Central memory CD8-positive, alpha-beta T cell (primary cell): Measurements from ENCODE around the gene GEMIN5.
A peak's percentile ranks its signal among the peaks of the same experiment; 100 is the strongest.
"Not testable (repeated sequence)": the region's sequence is repeated elsewhere in the genome, so short reads cannot be mapped to it uniquely, and the experiment has no call there.

ENCODE experiments used
- ATAC-seq: fragments of 150-1000 bp; cut with Tn5 transposase; replicated peaks from 2 replicates; pipeline ENCODE4 v1.10.0; 2022; ENCODE audit warnings: mild to moderate bottlenecking, moderate FRiP score, moderate number of reproducible peaks; ENCODE audit not compliant: poor library complexity, severe bottlenecking; ENCODE audit errors: extremely low read depth
- DNase-seq, 2 donors: peaks; one replicate each; pipeline ENCODE4 v3.0.0; 2021; ENCODE audit warnings: low spot score in 2 of 2
- H3K27ac Mint-ChIP-seq: one replicate; pipeline ENCODE4 v1.8.0; 2022; ENCODE audit warnings: low read depth, mild to moderate bottlenecking, moderate library complexity, mixed read lengths
- H3K27me3 Mint-ChIP-seq: one replicate; pipeline ENCODE4 v1.8.0; 2022; ENCODE audit warnings: mixed read lengths
- H3K36me3 Mint-ChIP-seq: one replicate; pipeline ENCODE4 v1.8.0; 2022; ENCODE audit warnings: mild to moderate bottlenecking, moderate library complexity, mixed read lengths; ENCODE audit not compliant: insufficient read depth
- H3K4me1 Mint-ChIP-seq: one replicate; pipeline ENCODE4 v1.8.0; 2022; ENCODE audit warnings: mixed read lengths
- H3K4me3 Mint-ChIP-seq: one replicate; pipeline ENCODE4 v1.8.0; 2022; ENCODE audit warnings: mild to moderate bottlenecking, moderate library complexity, mixed read lengths
- H3K9me3 Mint-ChIP-seq: one replicate; pipeline ENCODE4 v1.8.0; 2022; ENCODE audit warnings: mixed read lengths

Gene GEMIN5

DNA sequence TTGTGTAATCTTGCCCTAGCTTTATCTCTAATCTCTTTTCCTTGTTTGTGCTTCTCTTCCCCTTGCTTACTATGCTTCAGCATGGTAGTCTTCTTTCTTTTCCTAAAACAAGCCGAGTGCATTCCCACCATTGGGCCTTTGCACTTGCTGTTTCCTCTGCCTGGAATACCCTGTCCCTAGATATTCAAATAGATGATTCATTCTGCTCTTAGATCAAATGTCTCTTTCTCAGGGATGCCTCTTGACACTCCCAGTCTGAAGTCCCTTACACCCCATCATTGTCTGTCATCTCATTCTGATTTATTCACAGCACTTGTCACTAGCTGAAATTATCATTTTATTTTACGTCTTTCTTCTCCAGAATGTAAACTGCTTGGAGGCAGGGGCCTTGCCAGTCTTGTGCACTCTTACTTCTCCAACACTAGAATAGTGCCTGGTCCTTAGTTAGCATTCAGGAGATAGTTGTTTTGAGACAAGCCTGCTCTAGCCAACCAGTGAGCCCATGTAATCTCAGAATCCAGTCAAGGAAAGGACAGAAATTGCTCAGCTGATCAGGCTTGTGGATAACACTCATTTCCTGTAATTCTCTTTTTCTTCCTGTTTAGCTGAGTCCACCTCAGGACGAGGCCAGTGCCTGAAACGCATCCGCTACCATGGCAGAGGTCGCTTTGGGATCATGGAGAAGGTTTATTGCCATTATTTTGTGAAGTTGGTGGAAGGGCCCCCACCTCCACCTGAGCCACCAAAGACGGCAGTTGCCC, 28.2 kb upstream of the GEMIN5 start:
- H3K9me3 Mint-ChIP-seq: no peaks in the 10 kb centered on the region
- peaks cover 12% of the 10 kb centered on the region for H3K4me1 Mint-ChIP-seq
- H3K4me3 Mint-ChIP-seq: no peak overlapping the region
- DNase-seq (no peak), ATAC-seq (no peak)
- H3K36me3 Mint-ChIP-seq: peaks cover 25% of the 10 kb centered on the region
- H3K27ac Mint-ChIP-seq: peak overlapping the region; percentile 33
- H3K27me3 Mint-ChIP-seq: no peaks in the 10 kb centered on the region

DNA sequence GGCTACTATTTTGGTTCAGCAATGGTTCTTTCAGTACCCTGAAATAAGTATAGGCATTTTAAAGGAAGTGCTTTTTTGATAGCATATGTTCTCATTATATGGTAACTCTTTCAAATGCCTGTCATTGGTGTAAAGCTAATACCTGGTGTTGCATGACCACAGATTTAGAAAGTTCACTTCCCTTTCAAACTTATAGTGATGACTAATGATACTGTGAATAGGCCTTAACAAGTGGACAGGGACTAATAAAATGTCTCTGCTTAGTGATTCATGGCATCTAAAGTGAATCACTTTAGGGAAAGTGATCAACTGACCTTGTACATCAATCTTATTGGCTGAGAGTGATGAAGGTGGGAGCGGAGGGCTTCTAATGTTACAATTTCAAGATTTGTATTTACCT, 24.5 kb upstream of the GEMIN5 start:
- peaks cover 34% of the 10 kb centered on the region for H3K36me3 Mint-ChIP-seq
- H3K27me3 Mint-ChIP-seq: no peaks in the 10 kb centered on the region
- H3K9me3 Mint-ChIP-seq: no peaks in the 10 kb centered on the region
- H3K4me3 Mint-ChIP-seq: no peak overlapping the region
- no peak overlapping the region for H3K27ac Mint-ChIP-seq
- H3K4me1 Mint-ChIP-seq: peaks cover 12% of the 10 kb centered on the region
- ATAC-seq (no peak), DNase-seq (no peak)

DNA sequence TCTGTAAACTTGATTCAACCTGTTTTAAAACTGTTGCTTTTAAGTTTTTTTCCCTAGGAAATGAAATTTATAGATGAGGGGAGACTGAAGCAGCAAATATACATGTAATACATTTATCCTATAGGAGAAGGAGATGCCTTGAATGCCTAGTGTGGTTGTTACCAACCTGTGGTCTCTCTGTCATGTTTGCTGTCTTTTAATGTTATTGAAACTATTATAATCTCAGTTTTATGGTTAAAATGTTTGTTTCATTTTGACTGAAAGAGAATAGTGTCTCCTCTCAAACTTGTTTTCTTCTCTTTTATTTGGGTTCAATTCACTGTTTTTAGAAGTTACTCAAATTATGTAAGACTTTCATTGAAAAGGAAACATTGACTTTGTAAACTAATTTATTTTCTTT, 18.7 kb upstream of the GEMIN5 start:
- no peak for ATAC-seq
- Mint-ChIP-seq H3K36me3 (peaks cover 27% of the 10 kb centered on the region), H3K4me3 (no peak overlapping the region), H3K27ac (no peak overlapping the region), H3K9me3 (no peaks in the 10 kb centered on the region), H3K4me1 (no peaks in the 10 kb centered on the region), H3K27me3 (no peaks in the 10 kb centered on the region)
- DNase-seq: no peak

DNA sequence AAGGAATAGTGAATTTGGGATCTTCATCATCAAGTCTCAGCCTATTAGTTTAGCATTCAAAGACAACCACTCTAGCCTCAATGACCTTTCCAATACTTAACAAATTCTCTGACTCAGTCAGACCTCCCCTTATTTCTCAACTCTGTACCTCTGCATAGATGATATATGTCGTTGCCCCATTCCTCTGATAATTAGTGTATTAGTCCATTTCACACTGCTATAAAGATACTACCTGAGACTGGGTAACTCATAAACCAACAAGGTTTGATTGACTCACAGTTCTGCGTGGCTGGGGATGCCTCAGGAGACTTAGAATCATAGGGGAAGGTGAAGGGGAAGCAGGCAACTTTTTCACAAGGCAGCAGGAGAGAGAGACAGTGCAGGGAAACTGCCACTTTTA, 11.8 kb upstream of the GEMIN5 start:
- Mint-ChIP-seq H3K27ac (peak overlapping the region; percentile 5), H3K27me3 (no peaks in the 10 kb centered on the region), H3K9me3 (no peaks in the 10 kb centered on the region), H3K4me3 (no peak overlapping the region), H3K4me1 (peaks cover 32% of the 10 kb centered on the region), H3K36me3 (peaks cover 5% of the 10 kb centered on the region)
- no peak for ATAC-seq
- DNase-seq: no peak

DNA sequence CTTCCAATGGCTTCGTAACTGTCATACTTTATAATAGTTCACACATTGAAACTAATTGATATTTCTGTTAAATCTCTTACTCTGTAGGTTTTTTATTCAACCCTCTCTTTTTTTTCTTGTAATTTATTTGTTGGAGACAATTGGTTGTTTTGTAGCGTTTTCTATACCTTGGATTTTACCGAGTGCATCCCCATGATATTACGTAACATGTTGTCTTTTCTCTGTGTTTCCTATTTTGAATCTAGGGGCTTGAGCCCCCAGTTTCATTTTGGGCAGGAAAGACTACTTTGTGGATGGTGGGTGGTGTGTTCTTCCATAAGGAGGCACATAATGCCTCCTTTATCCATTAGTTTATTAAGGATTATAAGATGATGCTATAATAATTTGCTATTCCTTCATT, 10.3 kb upstream of the GEMIN5 start:
- no peak for DNase-seq
- Mint-ChIP-seq H3K4me3 (no peak overlapping the region), H3K9me3 (no peaks in the 10 kb centered on the region), H3K27me3 (no peaks in the 10 kb centered on the region), H3K27ac (no peak overlapping the region), H3K36me3 (peaks cover 5% of the 10 kb centered on the region), H3K4me1 (peaks cover 32% of the 10 kb centered on the region)
- no peak for ATAC-seq

DNA sequence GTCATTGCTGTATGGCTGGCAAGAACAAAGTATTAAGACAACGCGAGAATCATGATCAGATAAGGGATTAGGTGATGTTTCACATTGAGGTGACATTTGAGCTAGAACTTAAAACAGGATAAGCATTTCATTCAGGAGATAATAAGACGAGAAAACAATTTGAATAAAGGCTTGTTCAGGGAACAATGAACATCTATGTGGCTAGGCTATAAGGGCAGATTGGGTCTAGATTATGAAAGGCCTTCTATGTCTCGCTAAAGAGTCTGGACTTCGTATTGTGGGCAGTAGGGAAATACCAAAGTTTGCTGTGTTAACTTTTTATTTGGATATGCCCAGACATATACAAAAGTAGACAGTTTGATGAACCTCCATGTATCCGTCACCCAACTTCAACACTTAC, 9.8 kb upstream of the GEMIN5 start:
- no peak for DNase-seq
- no peak for ATAC-seq
- Mint-ChIP-seq H3K27me3 (no peaks in the 10 kb centered on the region), H3K36me3 (peaks cover 3% of the 10 kb centered on the region), H3K27ac (no peak overlapping the region), H3K4me1 (peaks cover 37% of the 10 kb centered on the region), H3K4me3 (no peak overlapping the region), H3K9me3 (no peaks in the 10 kb centered on the region)

DNA sequence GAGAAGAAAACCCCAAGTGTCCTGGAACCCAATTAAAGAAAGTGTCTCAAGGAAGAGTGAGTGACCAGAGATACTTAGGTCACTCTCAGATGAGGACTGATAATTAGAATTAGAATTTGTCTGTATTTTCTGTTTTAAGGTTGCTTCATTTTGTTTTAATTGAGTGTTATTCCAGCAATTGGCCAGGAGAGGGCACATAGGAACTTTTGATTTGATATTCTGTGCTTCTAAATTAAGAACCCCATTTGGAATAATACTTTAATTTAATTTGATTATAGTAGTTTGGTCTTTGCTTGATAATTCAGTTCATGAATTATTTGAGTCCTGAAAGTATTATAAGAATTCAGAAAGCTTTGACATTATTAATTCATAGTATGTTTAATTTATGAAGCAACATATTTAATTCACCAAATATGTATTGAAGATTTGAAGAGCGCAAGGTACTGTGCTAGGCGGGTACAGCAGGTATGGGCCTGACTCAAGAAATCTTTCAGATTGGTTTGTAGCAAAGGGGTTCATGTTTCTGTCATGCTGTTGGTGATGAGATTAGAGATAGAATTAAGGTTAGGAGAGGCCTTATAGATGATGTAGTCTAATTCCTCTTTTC, 7.8 kb upstream of the GEMIN5 start:
- H3K36me3 Mint-ChIP-seq: peaks cover 7% of the 10 kb centered on the region
- H3K27me3 Mint-ChIP-seq: no peaks in the 10 kb centered on the region
- ATAC-seq: no peak
- no peaks in the 10 kb centered on the region for H3K9me3 Mint-ChIP-seq
- H3K27ac Mint-ChIP-seq: no peak overlapping the region
- no peak for DNase-seq
- peaks cover 51% of the 10 kb centered on the region for H3K4me1 Mint-ChIP-seq
- no peak overlapping the region for H3K4me3 Mint-ChIP-seq

DNA sequence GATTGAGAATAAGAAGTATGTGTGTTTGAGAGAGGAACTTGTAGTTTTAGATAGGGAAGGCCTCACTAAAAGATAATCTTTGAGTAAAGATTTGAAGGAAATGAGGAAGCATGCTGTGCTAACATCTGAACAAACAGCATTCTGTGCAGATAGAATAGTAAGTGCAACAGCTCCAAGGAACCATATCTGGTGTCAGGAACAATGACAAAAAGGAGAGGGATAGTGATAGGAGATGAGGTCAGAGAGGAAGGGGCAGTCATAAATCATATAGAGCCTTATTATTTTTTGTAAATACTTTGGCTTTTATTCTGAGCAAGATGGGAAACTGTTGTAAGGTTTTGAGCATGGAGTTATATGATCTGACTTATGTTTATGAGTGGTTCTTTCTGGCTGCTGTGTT, 6.7 kb upstream of the GEMIN5 start:
- Mint-ChIP-seq H3K4me1 (peaks cover 46% of the 10 kb centered on the region), H3K27ac (no peak overlapping the region), H3K4me3 (no peak overlapping the region), H3K27me3 (no peaks in the 10 kb centered on the region), H3K9me3 (no peaks in the 10 kb centered on the region), H3K36me3 (peaks cover 13% of the 10 kb centered on the region)
- ATAC-seq (no peak), DNase-seq (no peak)

DNA sequence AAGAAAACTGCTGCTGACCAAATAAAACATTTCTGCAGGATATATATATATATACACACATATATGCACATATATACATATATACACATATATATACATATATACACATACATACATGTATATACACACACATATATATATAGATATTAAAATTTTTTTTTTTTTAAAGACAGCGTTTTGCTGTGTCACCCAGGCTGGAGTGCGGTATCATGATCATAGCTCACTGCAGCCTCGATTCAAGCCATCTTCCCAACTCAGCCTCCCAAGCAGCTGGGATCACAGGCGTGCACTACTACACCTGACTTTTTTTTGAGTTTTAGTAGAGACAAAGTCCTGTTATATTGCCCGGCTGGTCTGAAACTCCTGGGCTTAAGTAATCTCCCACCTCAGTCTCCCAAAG, 5.5 kb upstream of the GEMIN5 start:
- no peak for ATAC-seq
- no peak overlapping the region for H3K4me3 Mint-ChIP-seq
- peaks cover 15% of the 10 kb centered on the region for H3K36me3 Mint-ChIP-seq
- no peak overlapping the region for H3K27ac Mint-ChIP-seq
- no peaks in the 10 kb centered on the region for H3K9me3 Mint-ChIP-seq
- H3K4me1 Mint-ChIP-seq: peaks cover 38% of the 10 kb centered on the region
- DNase-seq: no peak
- H3K27me3 Mint-ChIP-seq: no peaks in the 10 kb centered on the region

DNA sequence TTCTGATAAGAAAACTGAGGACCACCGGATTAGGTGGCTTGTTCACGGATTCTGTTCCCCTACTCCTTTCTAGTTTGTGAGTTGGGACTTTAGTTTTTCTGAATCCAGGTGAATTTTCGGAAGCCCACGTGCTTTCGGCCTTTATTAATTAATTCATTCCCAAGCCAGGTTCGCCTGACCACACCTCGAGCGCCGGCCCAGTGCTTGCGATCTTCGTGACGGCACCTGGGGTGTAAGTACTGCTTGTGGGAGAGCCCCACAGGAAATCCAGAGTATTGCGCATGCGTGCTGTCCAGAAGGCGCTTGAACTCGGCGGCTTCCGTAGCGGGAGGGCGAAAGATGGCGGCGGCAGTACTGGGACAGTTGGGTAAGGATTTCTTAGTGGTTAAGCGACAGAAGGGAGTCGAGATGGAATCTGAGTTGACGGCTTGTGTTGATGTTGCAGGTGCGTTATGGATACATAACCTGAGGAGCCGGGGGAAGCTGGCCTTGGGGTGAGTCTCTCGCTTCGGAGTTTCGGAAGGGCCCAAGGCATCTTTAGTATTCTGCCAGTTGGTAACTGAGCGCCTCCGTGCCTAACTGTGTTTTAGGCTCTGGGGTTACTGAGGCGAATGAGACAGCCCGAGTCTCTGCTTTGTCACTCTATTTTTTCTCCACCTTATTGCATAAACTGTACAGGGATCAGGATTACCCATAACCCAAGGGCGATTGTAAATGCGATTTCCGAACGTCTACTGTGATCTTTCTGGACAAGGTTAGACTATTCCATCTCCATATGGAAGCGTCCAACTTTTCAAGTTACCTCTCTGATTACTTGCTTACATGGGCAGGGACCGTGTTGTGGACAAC, 3.0 kb upstream of the GEMIN5 start, which contains the start of gene MRPL22:
TSS of gene MRPL22 (plus strand) at position 302 of the 849 bp plus-strand sequence. CDS start at position 340, 38 bp downstream.
- ATAC-seq (peak; percentile 71), DNase-seq (peak; percentile 89 to 93)
- no peaks in the 10 kb centered on the region for H3K27me3 Mint-ChIP-seq
- no peaks in the 10 kb centered on the region for H3K9me3 Mint-ChIP-seq
- H3K4me3 Mint-ChIP-seq: peak within 1 kb of the TSS; percentile 93
- peaks cover 15% of the 10 kb centered on the region for H3K36me3 Mint-ChIP-seq
- H3K27ac Mint-ChIP-seq: peak within 1 kb of the TSS; percentile 96
- H3K4me1 Mint-ChIP-seq: peaks cover 32% of the 10 kb centered on the region

DNA sequence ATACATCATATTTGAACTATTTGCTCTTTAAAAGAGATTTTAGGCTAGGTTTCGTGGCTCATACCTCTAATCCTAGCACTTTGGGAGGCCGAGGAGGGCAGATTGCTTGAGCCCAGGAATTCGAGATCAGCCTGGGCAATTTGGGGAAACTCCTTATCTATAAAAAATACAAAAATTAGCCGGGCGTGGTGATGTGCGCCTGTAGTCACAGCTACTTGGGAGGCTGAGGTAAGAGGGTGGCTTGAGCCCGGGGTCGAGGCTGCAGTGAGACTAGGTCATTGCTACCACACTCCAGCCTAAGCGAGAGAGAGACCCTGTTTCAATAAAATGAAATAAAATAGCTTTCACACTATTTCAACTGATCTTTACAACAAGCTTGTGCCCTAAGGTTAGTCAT, 2.4 kb upstream of the GEMIN5 start:
- no peaks in the 10 kb centered on the region for H3K27me3 Mint-ChIP-seq
- H3K9me3 Mint-ChIP-seq: no peaks in the 10 kb centered on the region
- DNase-seq: no peak
- H3K4me3 Mint-ChIP-seq: peak overlapping the region; percentile 93
- H3K27ac Mint-ChIP-seq: peak overlapping the region; percentile 96
- H3K4me1 Mint-ChIP-seq: peaks cover 32% of the 10 kb centered on the region
- no peak for ATAC-seq
- H3K36me3 Mint-ChIP-seq: peaks cover 15% of the 10 kb centered on the region

DNA sequence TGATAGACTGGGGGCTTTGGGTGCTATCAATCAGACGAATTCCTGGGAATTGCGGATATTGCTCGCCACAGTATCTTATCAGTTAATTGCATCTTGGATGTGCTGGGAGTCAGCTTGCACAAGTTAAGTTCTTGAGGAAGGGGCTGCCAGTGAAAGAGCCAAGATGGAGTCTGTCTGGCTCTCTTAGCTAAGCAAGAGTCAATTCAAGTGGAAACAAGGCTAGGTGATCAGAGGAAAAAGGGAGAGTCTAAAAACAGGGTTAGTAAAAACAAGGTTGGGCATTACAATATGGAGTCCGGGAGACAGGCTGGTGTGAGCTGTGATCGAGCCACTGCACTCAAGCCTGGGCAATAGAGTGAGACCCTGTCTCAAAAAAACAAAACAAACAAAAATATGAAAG, 1.4 kb upstream of the GEMIN5 start:
- H3K27ac Mint-ChIP-seq, DNase-seq, H3K9me3 Mint-ChIP-seq, H3K27me3 Mint-ChIP-seq, ATAC-seq: not testable (repeated sequence)
- Mint-ChIP-seq H3K4me1 (peaks cover 41% of the 10 kb centered on the region), H3K4me3 (peak overlapping the region; percentile 93), H3K36me3 (peaks cover 20% of the 10 kb centered on the region)
